Mesodermal cell (in vitro differentiated cells): Measurements from ENCODE around the gene RHNO1.

Source experiments
- H3K27ac ChIP-seq: 2 replicates; pipeline ENCODE4 v1.7.0; 2013; ENCODE audit warnings: mild to moderate bottlenecking, low read depth, low read length, moderate library complexity; ENCODE audit not compliant: severe bottlenecking
- H3K36me3 ChIP-seq: 2 replicates; pipeline ENCODE4 v1.7.1; 2013; ENCODE audit warnings: mild to moderate bottlenecking, low read length, moderate library complexity; ENCODE audit not compliant: control insufficient read depth, insufficient read depth
- H3K4me1 ChIP-seq: one replicate; pipeline ENCODE4 v1.7.1; 2013; ENCODE audit warnings: mild to moderate bottlenecking, low read length; ENCODE audit not compliant: insufficient read depth, control insufficient read depth, poor library complexity, severe bottlenecking
- H3K4me3 ChIP-seq: 2 replicates; pipeline ENCODE4 v1.7.0; 2013; ENCODE audit warnings: low read length, control low read depth, mild to moderate bottlenecking; ENCODE audit not compliant: insufficient read depth, poor library complexity, severe bottlenecking; ENCODE audit errors: extremely low read depth
- H3K9me3 ChIP-seq: 2 replicates; pipeline ENCODE4 v1.7.1; 2013; ENCODE audit warnings: mild to moderate bottlenecking, low read length, moderate library complexity; ENCODE audit not compliant: control insufficient read depth
- WGBS, 2 experiments: methylation state at CpG; one replicate each; pipeline ENCODE4 v1.1.5; 2013; ENCODE audit warnings: missing lambda C conversion rate in 2 of 2; ENCODE audit not compliant: insufficient coverage in 2 of 2; 5-methylcytosine and 5-hydroxymethylcytosine counted together

Gene RHNO1

DNA sequence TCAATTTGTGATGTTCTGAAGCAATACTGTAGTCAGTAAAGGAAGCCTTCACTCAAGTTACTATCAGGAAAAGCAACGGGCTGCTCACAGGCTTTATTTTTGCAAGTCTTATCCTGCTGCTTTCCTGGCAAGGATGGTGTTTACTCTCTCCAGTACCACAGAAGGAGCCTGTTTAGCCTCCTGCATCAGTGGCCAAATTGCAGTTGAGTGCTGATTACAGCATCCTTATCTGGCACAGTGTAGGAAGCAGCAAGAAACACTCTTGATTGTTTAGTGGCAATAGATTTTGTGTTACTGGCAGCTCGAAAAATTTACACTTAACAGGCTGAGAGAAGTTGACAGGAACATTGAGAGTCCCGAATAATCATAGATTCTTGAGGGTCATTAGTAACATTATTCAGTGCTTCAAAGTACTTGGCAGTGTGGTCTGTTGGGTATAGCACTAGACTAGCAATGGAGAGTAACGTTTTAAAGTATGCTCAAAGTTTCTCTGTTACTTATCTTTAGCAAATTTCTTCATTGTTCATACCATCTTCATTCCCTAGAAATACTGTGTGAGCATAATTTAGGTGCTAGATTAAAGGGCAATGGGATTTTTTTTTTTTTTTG, 25.4 kb downstream of the RHNO1 start:
- H3K4me1 ChIP-seq, result no peaks in the 10 kb centered on the region
- WGBS, 2 experiments, result 56 to 82% methylated on average over 2 to 3 of the region's 4 CpGs

DNA sequence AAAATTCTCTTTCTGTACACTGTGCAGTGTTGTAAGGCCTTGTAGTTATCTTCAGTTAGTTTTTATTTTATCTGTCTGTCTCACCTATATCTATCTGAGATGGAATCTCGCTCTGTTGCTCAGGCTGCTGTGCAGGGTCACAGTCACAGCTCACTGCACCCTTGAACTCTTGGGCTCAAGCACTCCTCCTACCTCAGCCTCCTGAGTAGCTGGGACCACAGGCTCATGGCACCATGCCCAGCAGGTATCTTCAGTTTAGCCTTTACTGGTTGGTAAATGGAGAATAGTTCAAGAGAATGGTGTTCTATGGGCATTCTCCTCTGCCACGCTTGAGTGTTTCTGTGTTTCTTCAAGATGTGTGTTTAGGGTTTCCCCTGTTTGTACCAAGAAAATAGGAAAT, 27.2 kb downstream of the RHNO1 start:
- Histone ChIP-seq H3K4me3 (no peak overlapping the region), H3K9me3 (no peaks in the 10 kb centered on the region), H3K36me3 (peaks cover 5% of the 10 kb centered on the region), H3K4me1 (no peaks in the 10 kb centered on the region), H3K27ac (no peak overlapping the region)
- WGBS, 2 experiments, result 94 to 95% methylated on average over 2 of the region's 2 CpGs

More for the DNA sequence above, 25.4 kb downstream of the RHNO1 start:
- H3K36me3 ChIP-seq, result peaks cover 8% of the 10 kb centered on the region
- H3K27ac ChIP-seq, result no peak overlapping the region
- H3K4me3 ChIP-seq, result no peak overlapping the region
- H3K9me3 ChIP-seq, result no peaks in the 10 kb centered on the region

DNA sequence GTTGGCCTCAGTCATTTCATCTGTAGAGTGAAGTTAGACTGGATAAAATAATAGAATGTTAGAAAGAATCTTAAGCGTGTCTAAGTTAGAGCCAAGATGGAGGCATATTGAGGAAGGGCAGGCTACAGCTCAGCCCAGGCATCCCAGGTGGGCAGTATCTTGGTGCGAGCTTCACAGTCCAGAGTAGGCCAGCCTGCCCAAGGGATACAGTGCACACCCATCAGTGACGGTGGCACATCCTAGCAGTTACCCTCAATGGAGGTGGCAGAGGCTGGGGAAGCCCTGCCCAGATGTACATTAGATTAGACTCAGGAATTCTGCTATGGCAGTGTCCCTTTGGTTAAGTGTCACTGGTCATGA, 35.2 kb downstream of the RHNO1 start:
- 85 to 93% methylated on average over 3 of the region's 3 CpGs for WGBS, 2 experiments
- H3K4me1 ChIP-seq, result no peaks in the 10 kb centered on the region
- peaks cover 70% of the 10 kb centered on the region for H3K36me3 ChIP-seq
- no peak overlapping the region for H3K27ac ChIP-seq
- no peak overlapping the region for H3K4me3 ChIP-seq
- H3K9me3 ChIP-seq, result no peaks in the 10 kb centered on the region

DNA sequence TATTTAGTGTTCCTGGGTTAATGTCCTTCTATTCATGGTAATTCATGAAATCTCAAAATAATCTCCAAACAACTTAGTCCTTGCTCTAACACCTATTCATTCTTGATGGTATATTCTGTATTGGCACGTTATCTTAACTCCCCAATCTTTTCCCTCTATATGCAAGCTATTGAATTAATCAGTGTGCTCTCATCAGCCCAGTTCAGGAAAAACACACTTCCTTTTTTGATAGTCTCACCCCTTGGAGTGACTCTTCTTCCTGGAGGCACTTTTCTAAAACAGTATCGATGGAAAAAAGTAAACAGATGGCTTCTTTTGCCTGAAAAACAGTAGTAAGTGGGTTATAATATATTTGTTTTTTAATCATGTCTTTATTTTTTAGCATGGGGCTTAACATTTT, 42.2 kb downstream of the RHNO1 start:
- Histone ChIP-seq H3K27ac (no peak overlapping the region), H3K4me3 (no peak overlapping the region), H3K4me1 (no peaks in the 10 kb centered on the region), H3K36me3 (peaks cover 78% of the 10 kb centered on the region), H3K9me3 (no peaks in the 10 kb centered on the region)
- WGBS, 2 experiments, result 100% methylated on average over 1 of the region's 2 CpGs

DNA sequence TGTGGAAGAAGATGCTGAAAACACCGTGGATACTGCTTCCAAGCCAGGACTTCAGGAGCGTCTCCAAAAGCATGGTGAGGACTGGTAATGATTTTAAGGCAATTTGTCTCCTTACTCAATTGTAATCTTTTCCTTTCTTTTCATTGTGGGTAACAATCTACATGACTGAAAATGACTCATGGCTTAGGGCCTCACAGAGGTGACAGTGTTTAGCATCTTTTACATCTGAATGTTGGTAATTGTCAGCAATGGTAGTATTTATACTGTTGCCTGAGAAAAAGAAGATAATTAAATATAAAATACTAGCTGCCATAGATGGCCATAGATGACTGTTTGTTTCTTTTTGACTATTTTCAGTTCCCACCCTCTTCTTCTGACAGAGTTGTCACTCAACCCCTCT, 45.3 kb downstream of the RHNO1 start:
- WGBS, 2 experiments, result 69 to 75% methylated on average over 2 of the region's 2 CpGs
- no peaks in the 10 kb centered on the region for H3K9me3 ChIP-seq
- H3K36me3 ChIP-seq, result peaks cover 80% of the 10 kb centered on the region
- no peaks in the 10 kb centered on the region for H3K4me1 ChIP-seq
- no peak overlapping the region for H3K4me3 ChIP-seq
- no peak overlapping the region for H3K27ac ChIP-seq

DNA sequence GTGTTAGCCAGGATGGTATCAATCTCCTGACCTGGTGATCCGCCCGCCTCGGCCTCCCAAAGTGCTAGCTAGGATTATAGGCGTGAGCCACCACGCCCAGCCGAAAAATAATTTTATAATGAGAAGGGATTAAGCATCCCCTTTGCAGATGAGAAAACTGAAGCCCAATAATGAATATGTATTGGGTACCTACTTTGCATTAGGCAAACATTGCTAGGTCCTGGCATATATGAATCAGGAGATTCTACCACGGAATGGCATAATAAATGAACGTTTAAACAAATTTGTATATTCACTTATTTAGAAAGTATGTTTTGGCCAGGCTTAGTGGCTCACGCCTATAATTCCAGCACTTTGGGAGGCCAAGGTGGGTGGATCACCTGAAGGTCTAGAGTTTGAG, 46.0 kb downstream of the RHNO1 start:
- 96 to 97% methylated on average over 3 to 7 of the region's 9 CpGs for WGBS, 2 experiments
- H3K36me3 ChIP-seq, result peaks cover 80% of the 10 kb centered on the region
- H3K9me3 ChIP-seq, result no peaks in the 10 kb centered on the region
- H3K4me3 ChIP-seq, result no peak overlapping the region
- no peak overlapping the region for H3K27ac ChIP-seq
- H3K4me1 ChIP-seq, result no peaks in the 10 kb centered on the region

DNA sequence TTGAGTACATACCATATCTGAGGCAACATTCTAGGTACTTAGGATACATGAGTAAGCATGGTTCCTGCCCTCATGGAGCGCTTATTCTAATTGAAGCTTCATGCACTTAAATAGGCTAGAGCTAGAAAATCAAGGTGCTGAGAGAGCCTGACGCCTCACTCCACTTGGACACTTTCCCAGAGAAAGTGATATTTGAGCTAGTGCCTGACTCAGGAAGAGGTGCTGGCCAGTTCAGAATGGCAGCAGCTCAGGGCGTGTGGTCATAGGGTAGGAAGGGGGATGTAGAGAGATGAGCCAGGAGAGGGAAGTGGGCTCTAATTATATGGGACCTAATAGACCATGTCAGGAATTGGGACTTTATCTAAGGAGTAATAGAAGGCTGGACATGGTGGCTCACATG, 47.0 kb downstream of the RHNO1 start:
- Histone ChIP-seq H3K36me3 (peaks cover 86% of the 10 kb centered on the region), H3K4me1 (no peaks in the 10 kb centered on the region), H3K4me3 (no peak overlapping the region), H3K27ac (no peak overlapping the region), H3K9me3 (no peaks in the 10 kb centered on the region)
- WGBS, 2 experiments, result 95 to 97% methylated on average over 3 of the region's 3 CpGs

DNA sequence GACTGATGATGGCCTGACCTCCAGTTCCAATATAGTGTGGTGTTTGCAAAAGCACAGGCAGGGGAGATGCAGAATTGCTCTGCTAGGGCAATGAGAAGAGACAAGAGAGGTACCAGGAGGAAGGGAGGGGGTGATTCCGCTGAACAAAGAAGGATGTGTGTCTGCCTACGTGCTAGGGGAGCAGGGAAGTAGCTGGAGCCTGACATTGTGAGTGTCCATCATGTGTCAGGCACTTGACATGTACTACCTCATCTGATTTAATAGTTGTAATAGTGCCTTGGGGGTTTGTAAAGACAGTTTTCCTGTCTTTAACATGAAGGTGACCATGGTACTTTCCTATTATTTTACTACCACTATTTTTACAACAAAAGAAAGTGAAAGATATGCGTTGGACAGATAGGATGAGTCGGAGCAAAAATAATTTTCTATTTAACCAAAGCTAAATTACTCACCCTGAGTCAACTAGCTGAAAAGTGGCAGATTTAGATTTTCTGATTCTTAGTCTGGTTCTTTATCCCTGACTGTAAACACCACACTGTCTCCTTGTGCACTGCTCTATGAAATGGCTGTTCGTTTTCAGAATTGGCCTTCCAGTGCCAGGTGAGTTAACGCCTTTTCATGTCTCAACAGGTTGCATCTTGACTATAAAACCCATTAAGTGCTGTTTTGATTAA, 48.4 kb downstream of the RHNO1 start:
- no peaks in the 10 kb centered on the region for H3K9me3 ChIP-seq
- no peak overlapping the region for H3K27ac ChIP-seq
- 91 to 94% methylated on average over 3 to 4 of the region's 6 CpGs for WGBS, 2 experiments
- H3K36me3 ChIP-seq, result peaks cover 93% of the 10 kb centered on the region
- no peak overlapping the region for H3K4me3 ChIP-seq
- no peaks in the 10 kb centered on the region for H3K4me1 ChIP-seq

DNA sequence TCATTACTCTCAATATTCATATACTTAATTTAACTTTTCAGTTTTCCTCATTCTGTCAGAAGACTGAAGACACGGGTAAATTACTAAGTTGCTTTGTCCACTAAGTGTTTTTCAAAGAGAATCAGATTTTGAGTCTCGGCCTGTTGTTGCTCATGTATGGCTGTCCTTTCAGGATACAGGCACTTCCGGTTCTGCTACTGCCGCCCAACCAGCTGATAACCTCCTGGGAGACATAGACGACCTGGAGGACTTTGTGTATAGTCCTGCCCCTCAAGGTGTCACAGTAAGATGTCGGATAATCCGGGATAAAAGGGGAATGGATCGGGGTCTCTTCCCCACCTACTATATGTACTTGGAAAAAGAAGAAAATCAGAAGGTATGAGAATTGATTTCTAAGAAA, 53.8 kb downstream of the RHNO1 start:
- H3K4me1 ChIP-seq, result no peaks in the 10 kb centered on the region
- H3K4me3 ChIP-seq, result no peak overlapping the region
- no peak overlapping the region for H3K27ac ChIP-seq
- H3K9me3 ChIP-seq, result no peaks in the 10 kb centered on the region
- H3K36me3 ChIP-seq, result peaks cover 87% of the 10 kb centered on the region
- WGBS, 2 experiments, result 89 to 98% methylated on average over 4 to 5 of the region's 8 CpGs

DNA sequence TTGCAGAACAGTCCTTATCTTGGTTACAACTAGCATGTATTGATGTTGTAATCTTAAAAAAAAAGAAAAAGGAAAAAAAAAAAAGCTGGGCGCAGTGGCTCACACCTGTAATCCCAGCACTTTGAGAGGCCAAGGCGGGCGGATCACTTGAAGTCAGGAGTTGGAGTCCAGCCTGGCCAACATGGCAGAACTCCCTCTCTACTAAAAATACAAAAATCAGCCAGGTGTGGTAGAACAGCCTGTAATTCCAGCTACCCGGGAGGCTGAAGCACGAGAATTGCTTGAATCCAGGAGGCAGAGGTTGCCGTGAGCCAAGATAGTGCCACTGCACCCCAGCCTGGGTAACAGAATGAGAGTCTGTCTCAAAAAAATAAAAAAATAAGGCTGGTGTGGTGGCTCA, 56.6 kb downstream of the RHNO1 start:
- Histone ChIP-seq H3K27ac (no peak overlapping the region), H3K4me1 (no peaks in the 10 kb centered on the region), H3K36me3 (peaks cover 80% of the 10 kb centered on the region), H3K9me3 (no peaks in the 10 kb centered on the region), H3K4me3 (no peak overlapping the region)
- 85 to 89% methylated on average over 5 to 6 of the region's 6 CpGs for WGBS, 2 experiments

DNA sequence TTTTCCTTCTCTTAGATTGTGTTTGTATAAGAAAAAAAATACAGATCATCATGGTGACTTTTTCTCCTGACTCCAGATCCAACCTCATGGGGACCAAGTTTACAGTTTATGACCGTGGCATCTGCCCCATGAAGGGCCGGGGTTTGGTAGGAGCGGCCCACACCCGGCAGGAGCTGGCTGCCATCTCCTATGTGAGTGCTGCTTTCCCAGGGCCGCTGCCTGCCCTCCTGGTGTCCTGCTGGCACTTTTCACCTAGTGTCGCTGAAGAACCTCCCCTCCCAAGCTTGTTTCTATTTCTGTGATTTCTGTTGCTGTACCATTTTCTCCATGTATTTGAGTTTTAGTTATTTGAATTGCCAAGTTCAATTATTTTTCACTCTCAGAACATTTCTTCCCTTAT, 57.3 kb downstream of the RHNO1 start:
- WGBS, 2 experiments, result 88 to 90% methylated on average over 4 to 5 of the region's 6 CpGs
- no peak overlapping the region for H3K4me3 ChIP-seq
- H3K4me1 ChIP-seq, result no peaks in the 10 kb centered on the region
- no peaks in the 10 kb centered on the region for H3K9me3 ChIP-seq
- H3K27ac ChIP-seq, result no peak overlapping the region
- peaks cover 82% of the 10 kb centered on the region for H3K36me3 ChIP-seq
